A549 treated with ZK216348 at 1 μM for 4 hours (cell line): ENCODE data around the gene PDYN. TPM values are rescaled to one million over a fixed set of nuclear protein-coding genes. Genes with fewer than 3 reads are reported as not detected.

Experiments used
- total RNA-seq: library from RNA; stranded (reverse); fragments of 200-300 nt; extraction: Qiagen RNA extraction; gene quantifications from 5 replicates; pipeline ENCODE4 v1.2.3, GENCODE V29; 2022; ENCODE audit warnings: low read depth

PDYN gene
- not detected in 5 replicates for total RNA-seq

GRCh38 chr20:1993986-1994385 lies at the start of gene PDYN:
PDYN (minus strand) TSS chr20:1994058; CDS start chr20:1983084, 10,974 bp downstream.

Other genes starting within 250 kb of the PDYN start
- 22.1 to 30.1 TPM (median 25.4 TPM) in 5 replicates for gene SIRPA, start 98.7 kb downstream of the PDYN start, total RNA-seq
- gene STK35, start 107.8 kb upstream of the PDYN start, total RNA-seq: 10.2 to 14.1 TPM (median 12.6 TPM) in 5 replicates